H1 (cell line): ENCODE measurements around the gene CTSL. TPM values are rescaled to one million over a fixed set of nuclear protein-coding genes. Genes with fewer than 3 reads are reported as not detected.

Experiments used
- CREB1 ChIP-seq: IDR thresholded peaks from 2 replicates; pipeline ENCODE4 v1.6.1; 2012; ENCODE audit warnings: inconsistent platforms
- FOSL1 ChIP-seq: IDR thresholded peaks from 2 replicates; pipeline ENCODE4 v1.6.1; 2011; ENCODE audit warnings: mild to moderate bottlenecking, low read depth, low read length, moderate library complexity; ENCODE audit not compliant: insufficient read depth
- KDM4A ChIP-seq: IDR thresholded peaks from one replicate; pipeline ENCODE4 v1.7.1; 2012; ENCODE audit warnings: low read depth, mild to moderate bottlenecking, moderate library complexity, low read length, inconsistent platforms; ENCODE audit not compliant: severe bottlenecking
- KDM5A ChIP-seq: fragments of 200-600 bp; IDR thresholded peaks from 2 replicates; pipeline ENCODE4 v1.7.1; 2012; ENCODE audit warnings: mild to moderate bottlenecking, low read length, inconsistent platforms, mixed read lengths
- RBBP5 ChIP-seq: IDR thresholded peaks from 2 replicates; pipeline ENCODE4 v1.7.1; 2012; ENCODE audit warnings: low read depth, mild to moderate bottlenecking, inconsistent platforms, low read length, moderate library complexity, borderline replicate concordance
- SP1 ChIP-seq: IDR thresholded peaks from 2 replicates; pipeline ENCODE4 v1.6.1; 2011; ENCODE audit warnings: low read depth, low read length
- TAF7 ChIP-seq: optimal IDR thresholded peaks from 2 replicates; pipeline ENCODE3; 2011; ENCODE audit warnings: low read depth, mild to moderate bottlenecking, inconsistent platforms, low read length, moderate library complexity, borderline replicate concordance
- polyA plus RNA-seq, 7 experiments: library from polyadenylated mRNA; depleted of rRNA in 3 of 7; stranded (reverse) in 5 of 7; unstranded in 2 of 7; fragments of >200 nt in 5 of 7; fragments of 200-250 nt in 2 of 7; gene quantifications; 1 replicate in 5 of 7; 2 replicates in 1 of 7; 4 replicates in 1 of 7; pipeline versions ENCODE4 v1.2.1 to v1.2.3, GENCODE V29; 2011 to 2013; ENCODE audit warnings: missing spikeins in 2 of 7, mixed read lengths in 2 of 7
- total RNA-seq: library from RNA; stranded (reverse); fragmentation: NEBNext Ultra II Directional; extraction: Animal tissue kit (Norgen Biotek cat#: 25700); gene quantifications from 2 replicates; pipeline ENCODE4 v1.2.1, GENCODE V29; 2021
- TF ChIP-seq, protein P1 (sequence below): IDR thresholded peaks from 2 replicates; pipeline ENCODE4 v1.6.1; 2011; ENCODE audit warnings: low read depth, mild to moderate bottlenecking, low read length; ENCODE audit not compliant: insufficient read depth

The CTSL gene
- total and polyA plus RNA-seq, 2 of the 8 experiments (the other 6 are each of a cell fraction or from before 2014, with no cell fraction given) = 34.2 to 38.2 TPM

DNA sequence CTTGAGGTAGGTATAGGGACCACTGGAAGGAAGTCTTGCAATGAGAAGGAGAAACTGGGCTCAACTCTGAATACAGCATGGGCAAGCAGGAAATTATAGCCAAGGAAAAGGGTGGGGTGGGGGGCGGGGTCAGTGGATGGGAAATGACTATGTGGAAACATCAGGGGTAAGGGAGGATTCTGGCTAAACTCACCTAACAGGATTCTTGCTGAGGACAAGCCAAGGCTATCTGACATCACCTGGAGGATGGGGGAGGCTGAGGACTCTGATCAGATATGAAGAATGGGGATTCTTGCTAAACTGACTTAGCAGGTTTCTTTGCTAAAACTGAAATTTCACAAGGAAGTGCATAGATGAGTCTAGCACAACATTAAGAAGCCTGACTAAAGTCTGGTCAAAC is 40.8 kb downstream of the CTSL start (continued):
- TF ChIP-seq SP1 (peak; percentile 83), RBBP5 (no peak), KDM5A (no peak), FOSL1 (no peak), TAF7 (no peak), KDM4A (no peak), CREB1 (no peak)
- TF ChIP-seq, protein P1, sequence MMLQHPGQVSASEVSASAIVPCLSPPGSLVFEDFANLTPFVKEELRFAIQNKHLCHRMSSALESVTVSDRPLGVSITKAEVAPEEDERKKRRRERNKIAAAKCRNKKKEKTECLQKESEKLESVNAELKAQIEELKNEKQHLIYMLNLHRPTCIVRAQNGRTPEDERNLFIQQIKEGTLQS = no peak
